ENCODE data around the gene YDJC. TPM values are rescaled to one million over a fixed set of nuclear protein-coding genes. Genes with fewer than 3 reads are reported as not detected.
A peak's percentile ranks its signal among the peaks of the same experiment; 100 is the strongest.

Gene YDJC
- total and polyA plus RNA-seq, 9 of the 15 experiments (the other 6 are each of a cell fraction or from before 2014, with no cell fraction given): 13.5 to 871 (median 164) TPM

GRCh38 chr22:21590809-21591641, 38.8 kb downstream of the YDJC start (continued):
- TF ChIP-seq GTF2B (IDR thresholded peaks at IDR 0.05; ENCODE audit: extremely low read depth, insufficient read length) (no peak), EGR1 (conservative IDR thresholded peaks at IDR 0.05) (no peak), ZBTB43 (CRISPR knock-in tag; IDR thresholded peaks at IDR 0.05) (no peak), SMARCB1 (IDR thresholded peaks at IDR 0.05; ENCODE audit: insufficient read length, low read depth) (no peak), ZNF644 (tag; IDR thresholded peaks at IDR 0.05; ENCODE audit: low read depth) (no peak), FOXP4 (CRISPR knock-in tag; IDR thresholded peaks at IDR 0.05; ENCODE audit: borderline replicate concordance) (no peak), ESRRA (IDR thresholded peaks at IDR 0.05; ENCODE audit: borderline replicate concordance, low read depth) (no peak), JUN (IDR thresholded peaks at IDR 0.05; ENCODE audit: borderline replicate concordance, low read depth, low read length) (no peak), JUN (CRISPR knock-in tag; IDR thresholded peaks at IDR 0.05; ENCODE audit: borderline replicate concordance) (no peak), PREB (CRISPR knock-in tag; IDR thresholded peaks at IDR 0.05) (no peak), MAX (CRISPR knock-in tag; IDR thresholded peaks at IDR 0.05) (no peak), E2F3 (CRISPR knock-in tag; IDR thresholded peaks at IDR 0.05) (0 out of 2 replicates have a peak, but pooled peaks have one; percentile 32), EP300 (IDR thresholded peaks at IDR 0.05; ENCODE audit: low read length) (no peak), DIDO1 (tag; IDR thresholded peaks at IDR 0.05; ENCODE audit: low read depth) (no peak), RBM39 (optimal IDR thresholded peaks at IDR 0.05; ENCODE audit: low read depth, low read length) (no peak), TCF15 (CRISPR knock-in tag; IDR thresholded peaks at IDR 0.05) (no peak)
- TF ChIP-seq, protein P1, sequence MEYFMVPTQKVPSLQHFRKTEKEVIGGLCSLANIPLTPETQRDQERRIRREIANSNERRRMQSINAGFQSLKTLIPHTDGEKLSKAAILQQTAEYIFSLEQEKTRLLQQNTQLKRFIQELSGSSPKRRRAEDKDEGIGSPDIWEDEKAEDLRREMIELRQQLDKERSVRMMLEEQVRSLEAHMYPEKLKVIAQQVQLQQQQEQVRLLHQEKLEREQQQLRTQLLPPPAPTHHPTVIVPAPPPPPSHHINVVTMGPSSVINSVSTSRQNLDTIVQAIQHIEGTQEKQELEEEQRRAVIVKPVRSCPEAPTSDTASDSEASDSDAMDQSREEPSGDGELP (CRISPR knock-in tag; IDR thresholded peaks at IDR 0.05; ENCODE audit: borderline replicate concordance): no peak
- TF ChIP-seq, protein P2, sequence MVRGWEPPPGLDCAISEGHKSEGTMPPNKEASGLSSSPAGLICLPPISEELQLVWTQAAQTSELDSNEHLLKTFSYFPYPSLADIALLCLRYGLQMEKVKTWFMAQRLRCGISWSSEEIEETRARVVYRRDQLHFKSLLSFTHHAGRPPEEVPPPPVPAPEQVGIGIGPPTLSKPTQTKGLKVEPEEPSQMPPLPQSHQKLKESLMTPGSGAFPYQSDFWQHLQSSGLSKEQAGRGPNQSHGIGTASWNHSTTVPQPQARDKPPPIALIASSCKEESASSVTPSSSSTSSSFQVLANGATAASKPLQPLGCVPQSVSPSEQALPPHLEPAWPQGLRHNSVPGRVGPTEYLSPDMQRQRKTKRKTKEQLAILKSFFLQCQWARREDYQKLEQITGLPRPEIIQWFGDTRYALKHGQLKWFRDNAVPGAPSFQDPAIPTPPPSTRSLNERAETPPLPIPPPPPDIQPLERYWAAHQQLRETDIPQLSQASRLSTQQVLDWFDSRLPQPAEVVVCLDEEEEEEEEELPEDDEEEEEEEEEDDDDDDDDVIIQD (CRISPR knock-in tag; IDR thresholded peaks at IDR 0.05): no peak

All from K562 (cell line).